Measurements from ENCODE around the gene PIWIL4.

PIWIL4 gene

GRCh38 chr11:94647926-94648325 lies 80.8 kb downstream of the PIWIL4 start:
- POLR2A ChIA-PET, result no interaction called here
- DNase-seq (ENCODE audit: extremely low spot score), result no peak
- no peak for TF ChIP-seq CTCF (IDR thresholded peaks at IDR 0.05; ENCODE audit: control extremely low read depth, extremely low read depth, low read depth, missing control alignments)
- CTCF ChIA-PET, result interaction anchor here (0.8 to 1.0 kb wide), 2 partner anchors 8 to 11 kb away, joined by 3 to 4 read pairs; no protein-coding TSS in a partner anchor

- POLR2A ChIA-PET, result no interaction called here
- DNase-seq (ENCODE audit: extremely low spot score), result no peak
- CTCF ChIA-PET, result interaction anchor here (1.0 kb wide), 1 partner anchor 17 kb away, joined by 3 read pairs; no protein-coding TSS in a partner anchor
- no peak for TF ChIP-seq CTCF (IDR thresholded peaks at IDR 0.05; ENCODE audit: control extremely low read depth, extremely low read depth, low read depth, missing control alignments)
Measured at GRCh38 chr11:94648789-94649188, 81.6 kb downstream of the PIWIL4 start.

- no peak for TF ChIP-seq CTCF (IDR thresholded peaks at IDR 0.05; ENCODE audit: control extremely low read depth, extremely low read depth, low read depth, missing control alignments)
- ChIA-PET CTCF (interaction anchor here (1.0 kb wide), 1 partner anchor 17 kb away, joined by 3 read pairs; no protein-coding TSS in a partner anchor), POLR2A (no interaction called here)
- DNase-seq (ENCODE audit: extremely low spot score), result no peak
Measured at GRCh38 chr11:94649254-94649653, 82.1 kb downstream of the PIWIL4 start.

- no peak for TF ChIP-seq CTCF (IDR thresholded peaks at IDR 0.05; ENCODE audit: control extremely low read depth, extremely low read depth, low read depth, missing control alignments)
- ChIA-PET CTCF (no interaction called here), POLR2A (no interaction called here)
- DNase-seq (ENCODE audit: extremely low spot score), result no peak
Measured at GRCh38 chr11:94649964-94650623, 82.9 kb downstream of the PIWIL4 start.

GRCh38 chr11:94650756-94651155 lies 83.6 kb downstream of the PIWIL4 start:
- no peak for DNase-seq (ENCODE audit: extremely low spot score)
- TF ChIP-seq CTCF (IDR thresholded peaks at IDR 0.05; ENCODE audit: control extremely low read depth, extremely low read depth, low read depth, missing control alignments), result no peak
- POLR2A ChIA-PET, result no interaction called here
- CTCF ChIA-PET, result no interaction called here

- no peak for TF ChIP-seq CTCF (IDR thresholded peaks at IDR 0.05; ENCODE audit: control extremely low read depth, extremely low read depth, low read depth, missing control alignments)
- CTCF ChIA-PET, result no interaction called here
- no peak for DNase-seq (ENCODE audit: extremely low spot score)
- POLR2A ChIA-PET, result no interaction called here
Measured at GRCh38 chr11:94652735-94653284, 85.6 kb downstream of the PIWIL4 start.
